HL-60 (cell line): ENCODE results near the gene RFXANK.

Experiments
- DNase-seq, 2 experiments: peaks; one replicate each; pipeline ENCODE4 v3.0.0-alpha.2; 2010 to 2020; ENCODE audit warnings: low read depth in 1 of 2, low spot score in 1 of 2
- H3K27ac ChIP-seq: fragments of 250-450 bp; sonication (Bioruptor Pico); replicated peaks from 2 replicates; pipeline ENCODE4 v1.5.1; 2020; ENCODE audit warnings: mild to moderate bottlenecking, moderate library complexity
- H3K27me3 ChIP-seq: fragments of 250-450 bp; sonication (Bioruptor Pico); 2 replicates; pipeline ENCODE4 v1.5.1; 2021; ENCODE audit warnings: mild to moderate bottlenecking, moderate library complexity; ENCODE audit not compliant: insufficient read depth, poor library complexity, severe bottlenecking
- H3K4me3 ChIP-seq: replicated peaks from 2 replicates; pipeline ENCODE4 v1.5.1; 2011; ENCODE audit warnings: mild to moderate bottlenecking, control low read depth, low read length; ENCODE audit not compliant: insufficient read depth
- GABPA ChIP-seq: IDR thresholded peaks from 2 replicates; pipeline ENCODE4 v1.6.1; 2012; ENCODE audit warnings: low read depth
- POLR2AphosphoS5 ChIP-seq: IDR thresholded peaks from 2 replicates; pipeline ENCODE4 v1.6.1; 2012; ENCODE audit warnings: low read depth
- REST ChIP-seq: IDR thresholded peaks from 2 replicates; pipeline ENCODE4 v1.6.1; 2012; ENCODE audit warnings: low read depth; ENCODE audit not compliant: insufficient replicate concordance
- SPI1 ChIP-seq: IDR thresholded peaks from 2 replicates; pipeline ENCODE4 v1.6.1; 2012; ENCODE audit warnings: low read depth, mild to moderate bottlenecking, borderline replicate concordance
- TF ChIP-seq, protein P1 (sequence below): IDR thresholded peaks from one replicate; pipeline ENCODE4 v1.5.1; 2011; ENCODE audit warnings: low read length, control low read depth, inconsistent platforms; ENCODE audit not compliant: insufficient read depth

The RFXANK gene

GRCh38 chr19:19169236-19170052 is 22.6 kb upstream of the RFXANK start:
- no peaks in the 10 kb centered on the region for H3K27me3 ChIP-seq
- H3K4me3 ChIP-seq = no peak overlapping the region
- DNase-seq = no peak
- H3K27ac ChIP-seq = no peak overlapping the region
- TF ChIP-seq REST = no peak
- no peak for TF ChIP-seq SPI1
- TF ChIP-seq, protein P1, sequence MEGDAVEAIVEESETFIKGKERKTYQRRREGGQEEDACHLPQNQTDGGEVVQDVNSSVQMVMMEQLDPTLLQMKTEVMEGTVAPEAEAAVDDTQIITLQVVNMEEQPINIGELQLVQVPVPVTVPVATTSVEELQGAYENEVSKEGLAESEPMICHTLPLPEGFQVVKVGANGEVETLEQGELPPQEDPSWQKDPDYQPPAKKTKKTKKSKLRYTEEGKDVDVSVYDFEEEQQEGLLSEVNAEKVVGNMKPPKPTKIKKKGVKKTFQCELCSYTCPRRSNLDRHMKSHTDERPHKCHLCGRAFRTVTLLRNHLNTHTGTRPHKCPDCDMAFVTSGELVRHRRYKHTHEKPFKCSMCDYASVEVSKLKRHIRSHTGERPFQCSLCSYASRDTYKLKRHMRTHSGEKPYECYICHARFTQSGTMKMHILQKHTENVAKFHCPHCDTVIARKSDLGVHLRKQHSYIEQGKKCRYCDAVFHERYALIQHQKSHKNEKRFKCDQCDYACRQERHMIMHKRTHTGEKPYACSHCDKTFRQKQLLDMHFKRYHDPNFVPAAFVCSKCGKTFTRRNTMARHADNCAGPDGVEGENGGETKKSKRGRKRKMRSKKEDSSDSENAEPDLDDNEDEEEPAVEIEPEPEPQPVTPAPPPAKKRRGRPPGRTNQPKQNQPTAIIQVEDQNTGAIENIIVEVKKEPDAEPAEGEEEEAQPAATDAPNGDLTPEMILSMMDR = no peak
- TF ChIP-seq POLR2AphosphoS5 = no peak
- TF ChIP-seq GABPA = no peak

DNA sequence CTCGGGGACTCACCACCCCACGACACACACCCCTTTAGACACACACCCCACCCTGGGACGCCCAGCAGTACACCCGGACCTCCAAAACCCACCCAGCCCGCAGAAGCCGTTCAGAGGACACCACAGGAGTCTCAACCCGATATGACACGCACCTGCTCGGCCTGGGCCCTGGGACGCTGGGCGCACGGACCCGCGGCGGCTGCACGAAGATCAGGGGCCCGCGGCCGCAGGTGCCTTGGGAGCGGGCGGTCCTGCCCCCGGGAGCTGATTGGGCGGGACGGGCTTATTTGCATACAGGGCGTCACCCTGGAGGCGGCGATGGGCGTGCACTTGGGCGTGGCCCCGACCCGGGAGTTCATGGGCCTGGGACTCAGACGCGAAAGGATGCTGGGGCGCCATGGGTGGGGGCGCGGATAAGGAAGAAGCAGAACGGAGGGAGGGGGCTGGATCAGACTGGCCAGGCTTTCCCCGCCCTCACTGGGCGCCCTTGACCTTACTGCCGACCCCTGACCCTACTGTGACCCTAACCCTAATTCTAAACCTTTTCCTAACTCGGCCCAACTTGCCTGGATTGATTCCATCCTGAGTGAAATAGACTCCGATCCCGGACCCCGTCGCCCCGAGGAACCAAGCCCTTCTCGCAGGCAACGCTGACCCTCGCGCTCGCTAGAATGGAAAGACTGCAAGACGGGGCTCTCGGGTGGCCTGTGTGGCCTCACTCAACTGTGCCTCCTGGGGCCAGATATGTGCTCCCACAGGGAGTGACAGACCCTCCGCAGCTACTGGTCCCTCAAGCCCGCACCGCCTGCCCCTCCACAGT is 21.8 kb upstream of the RFXANK start, which contains the start of gene MEF2B:
Gene MEF2B, minus strand, starts transcription at position 211 of the 820 bp plus-strand sequence. CDS start 19,528 bp downstream, outside the sequence.
- Histone ChIP-seq H3K27ac (peak within 1 kb of the TSS; percentile 50), H3K4me3 (no peak within 1 kb of the TSS), H3K27me3 (no peaks in the 10 kb centered on the region)
- no peak for DNase-seq
- TF ChIP-seq, protein P1 = no peak
- TF ChIP-seq REST (no peak), POLR2AphosphoS5 (no peak), SPI1 (no peak), GABPA (no peak)

GRCh38 chr19:19170873-19171672 is 21.0 kb upstream of the RFXANK start:
- Histone ChIP-seq H3K27ac (peak overlapping the region; percentile 50), H3K4me3 (no peak overlapping the region), H3K27me3 (no peaks in the 10 kb centered on the region)
- TF ChIP-seq GABPA = no peak
- TF ChIP-seq POLR2AphosphoS5 = no peak
- 0 out of 2 replicates have a peak, but pooled peaks have one; percentile 7 for TF ChIP-seq SPI1
- DNase-seq = no peak
